Progenitor cell of endocrine pancreas (in vitro differentiated cells): Measurements from ENCODE around the gene NT5DC3. TPM values are rescaled to one million over a fixed set of nuclear protein-coding genes. Genes with fewer than 3 reads are reported as not detected.

Source experiments
- DNase-seq: peaks from one replicate; pipeline ENCODE4 v3.0.0; 2021; ENCODE audit warnings: low spot score; ENCODE audit not compliant: unreplicated experiment
- H3K27ac Mint-ChIP-seq: 2 replicates; pipeline ENCODE4 v1.8.0; 2021; ENCODE audit warnings: mild to moderate bottlenecking, moderate library complexity, mixed read lengths
- H3K27me3 Mint-ChIP-seq: 2 replicates; pipeline ENCODE4 v1.8.0; 2021; ENCODE audit warnings: mixed read lengths
- H3K36me3 Mint-ChIP-seq: 2 replicates; pipeline ENCODE4 v1.8.0; 2022; ENCODE audit warnings: mixed read lengths; ENCODE audit not compliant: insufficient read depth
- H3K4me1 Mint-ChIP-seq: 2 replicates; pipeline ENCODE4 v1.8.0; 2021; ENCODE audit warnings: low read depth, mixed read lengths
- H3K4me3 Mint-ChIP-seq: 2 replicates; pipeline ENCODE4 v1.8.0; 2021; ENCODE audit warnings: low read depth, mild to moderate bottlenecking, moderate library complexity, mixed read lengths
- H3K9me3 Mint-ChIP-seq: 2 replicates; pipeline ENCODE4 v1.8.0; 2021; ENCODE audit warnings: low read depth, mixed read lengths
- CTCF ChIP-seq: fragments of 200-600 bp; sonication (generic); IDR thresholded peaks from one replicate; pipeline ENCODE4 v1.5.0; 2021; ENCODE audit warnings: antibody characterized with exemption, mild to moderate bottlenecking; ENCODE audit not compliant: unreplicated experiment
- total RNA-seq: library from RNA; stranded (reverse); gene quantifications from 2 replicates; pipeline ENCODE4 v1.2.1, GENCODE V29; 2021

The NT5DC3 gene
- total RNA-seq, 1 donor from 2014 or later = 13.9 TPM

GRCh38 chr12:103830025-103830725 is 10.9 kb downstream of the NT5DC3 start:
- Mint-ChIP-seq H3K27me3 (peaks cover 2% of the 10 kb centered on the region), H3K4me1 (peaks cover 8% of the 10 kb centered on the region), H3K4me3 (no peak overlapping the region), H3K9me3 (peaks cover 11% of the 10 kb centered on the region), H3K36me3 (peaks cover 6% of the 10 kb centered on the region), H3K27ac (no peak overlapping the region)
- DNase-seq = no peak
- TF ChIP-seq CTCF = no peak

- Mint-ChIP-seq H3K4me1 (peaks cover 2% of the 10 kb centered on the region), H3K27ac (no peak overlapping the region)
These were observed 11.9 kb downstream of the NT5DC3 start for GRCh38 chr12:103829092-103829491.

GRCh38 chr12:103827911-103828391 is 13.1 kb downstream of the NT5DC3 start:
- no peak overlapping the region for H3K27ac Mint-ChIP-seq

More at GRCh38 chr12:103829092-103829491, 11.9 kb downstream of the NT5DC3 start:
- Mint-ChIP-seq H3K4me3 (no peak overlapping the region), H3K27me3 (no peaks in the 10 kb centered on the region), H3K36me3 (peaks cover 6% of the 10 kb centered on the region), H3K9me3 (peaks cover 11% of the 10 kb centered on the region)
- DNase-seq = no peak
- TF ChIP-seq CTCF = no peak

GRCh38 chr12:103824845-103825244 is 16.2 kb downstream of the NT5DC3 start:
- TF ChIP-seq CTCF = no peak
- H3K9me3 Mint-ChIP-seq = no peaks in the 10 kb centered on the region

More at GRCh38 chr12:103827911-103828391, 13.1 kb downstream of the NT5DC3 start:
- no peak for TF ChIP-seq CTCF
- Mint-ChIP-seq H3K36me3 (peaks cover 6% of the 10 kb centered on the region), H3K4me3 (no peak overlapping the region), H3K4me1 (no peaks in the 10 kb centered on the region), H3K9me3 (peaks cover 11% of the 10 kb centered on the region), H3K27me3 (no peaks in the 10 kb centered on the region)
- no peak for DNase-seq

GRCh38 chr12:103824290-103824689 is 16.7 kb downstream of the NT5DC3 start:
- TF ChIP-seq CTCF = no peak
- Mint-ChIP-seq H3K4me1 (no peaks in the 10 kb centered on the region), H3K27me3 (no peaks in the 10 kb centered on the region), H3K9me3 (no peaks in the 10 kb centered on the region), H3K4me3 (no peak overlapping the region), H3K36me3 (peaks cover 3% of the 10 kb centered on the region), H3K27ac (no peak overlapping the region)
- DNase-seq = no peak

More at GRCh38 chr12:103824845-103825244, 16.2 kb downstream of the NT5DC3 start:
- no peak overlapping the region for H3K4me3 Mint-ChIP-seq
- H3K27me3 Mint-ChIP-seq = no peaks in the 10 kb centered on the region
- H3K27ac Mint-ChIP-seq = no peak overlapping the region
- peaks cover 3% of the 10 kb centered on the region for H3K36me3 Mint-ChIP-seq
- H3K4me1 Mint-ChIP-seq = no peaks in the 10 kb centered on the region
- DNase-seq = no peak
